HG03045 (cell line): ENCODE measurements around the gene PHACTR1.

Experiments used
- ATAC-seq: cut with Tn5 transposase; IDR thresholded peaks from one replicate; pipeline ENCODE4 v1.9.1; 2021; ENCODE audit warnings: mild to moderate bottlenecking, moderate library complexity; ENCODE audit not compliant: unreplicated experiment

The PHACTR1 gene

DNA sequence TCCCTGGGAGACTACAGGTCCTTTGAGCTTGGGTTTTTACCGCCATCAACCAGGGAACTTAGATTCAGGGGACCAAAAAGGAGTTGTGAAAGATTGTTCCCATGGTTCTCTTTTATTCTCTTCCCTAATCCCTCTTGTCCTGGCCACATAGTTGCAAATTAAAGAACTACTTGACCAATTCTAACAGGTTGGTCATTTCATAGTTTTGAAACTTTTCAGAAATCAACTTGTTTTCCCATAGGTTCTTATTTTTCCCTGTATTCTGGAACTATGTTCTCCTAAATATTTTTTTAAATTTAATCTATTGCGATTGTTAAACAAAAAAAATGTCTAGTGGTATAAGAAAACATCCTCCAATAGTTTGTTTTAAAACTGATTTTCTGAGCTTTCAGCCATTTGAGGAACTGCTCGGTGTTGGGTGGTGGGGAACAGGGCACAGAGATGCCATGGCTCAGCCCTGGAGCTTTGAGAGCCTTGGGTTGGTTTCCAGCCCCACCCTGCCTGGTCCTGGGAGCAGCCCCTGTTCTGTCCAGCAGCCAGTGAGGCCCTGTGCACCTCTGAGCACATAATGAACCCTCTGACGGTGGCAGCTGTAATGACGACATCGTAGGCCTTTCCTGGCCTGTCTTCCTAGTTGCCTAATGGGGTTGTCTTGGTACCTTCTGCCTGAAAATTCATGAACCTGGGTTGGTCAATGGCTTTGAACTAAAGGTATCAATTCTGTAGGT lies 558.3 kb downstream of the PHACTR1 start:
- ATAC-seq: no peak

DNA sequence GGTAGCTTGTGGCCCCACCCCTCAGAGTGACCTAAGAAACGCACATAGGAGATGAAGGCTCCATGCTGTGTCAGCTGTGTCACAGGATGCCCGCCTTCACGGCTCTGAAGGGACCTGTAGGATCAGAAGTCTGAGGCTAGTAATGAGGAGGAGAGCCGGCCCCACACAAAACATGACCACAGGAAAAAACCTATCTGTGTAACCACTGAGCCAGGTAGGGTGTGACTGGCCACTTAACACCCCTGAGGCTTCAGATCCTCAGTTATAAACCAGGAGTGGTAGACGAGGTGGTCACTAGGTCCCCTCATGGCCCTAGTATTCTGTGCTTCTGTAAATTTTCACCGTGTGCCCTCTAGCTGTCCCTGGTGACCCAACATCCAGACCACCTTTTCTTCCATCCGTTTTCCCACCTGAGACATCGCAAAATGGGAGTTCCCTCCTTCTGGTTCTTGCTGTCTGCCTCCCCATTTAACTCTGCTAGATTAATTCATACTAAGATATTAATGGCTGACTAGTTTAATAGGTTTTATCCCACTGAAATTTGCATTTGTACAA lies 558.9 kb downstream of the PHACTR1 start:
- ATAC-seq: no peak

DNA sequence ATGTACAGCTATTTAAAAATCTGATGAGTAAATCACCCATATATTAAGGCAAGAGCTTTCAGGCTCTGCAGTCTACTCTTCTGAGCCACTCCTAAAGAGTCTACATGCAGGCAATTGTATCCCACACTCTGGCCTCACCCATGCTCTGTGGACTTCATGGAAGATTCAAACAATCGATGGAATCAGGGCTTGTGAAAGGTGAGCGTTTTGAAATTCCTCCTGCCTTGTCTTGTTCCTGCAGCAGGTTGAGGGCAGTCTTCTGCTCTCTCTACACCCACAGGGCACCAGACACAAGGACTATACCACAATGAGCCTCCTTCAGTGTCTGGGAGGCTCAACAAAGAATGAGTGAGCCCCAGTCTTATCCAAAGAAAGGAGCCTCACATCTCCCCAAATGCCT lies 560.7 kb downstream of the PHACTR1 start:
- ATAC-seq: no peak

DNA sequence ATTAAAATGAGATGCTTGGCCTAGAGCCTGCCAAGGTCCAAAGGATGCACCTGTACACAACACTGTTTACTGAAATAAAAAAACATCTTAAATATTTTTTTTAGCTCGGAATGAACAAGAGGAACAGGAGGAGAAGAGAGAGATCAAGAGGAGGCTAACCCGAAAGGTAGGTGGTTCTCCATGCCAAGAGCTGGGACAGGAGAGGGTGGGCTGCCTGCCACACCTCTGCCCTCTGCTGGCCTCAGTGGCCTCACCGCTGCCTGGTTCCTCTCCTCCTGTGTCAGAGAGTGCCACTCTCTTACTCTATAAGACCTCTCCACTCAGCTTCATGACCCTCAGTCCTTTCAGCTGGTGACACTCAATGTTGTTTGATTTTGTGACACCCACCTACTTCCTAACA lies 561.6 kb downstream of the PHACTR1 start:
- ATAC-seq: no peak

DNA sequence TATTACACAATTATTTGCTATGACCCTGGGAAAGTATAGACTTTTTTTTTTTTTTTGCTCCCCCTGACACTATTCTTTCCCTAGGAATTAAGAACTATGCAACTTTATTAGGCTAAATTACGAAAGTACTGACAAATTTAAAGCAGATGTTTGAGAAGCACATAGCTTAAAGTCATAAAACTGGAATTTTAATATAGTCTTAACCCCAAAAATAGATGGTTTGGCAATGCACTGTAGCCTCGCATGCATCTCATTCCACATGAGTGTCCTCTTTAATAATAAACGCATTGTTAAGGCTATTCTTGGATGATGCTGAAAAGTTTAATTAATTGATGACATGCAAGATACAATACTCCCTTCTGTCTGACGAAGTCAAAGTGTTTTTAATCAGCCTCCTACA lies 562.4 kb downstream of the PHACTR1 start:
- no peak for ATAC-seq

DNA sequence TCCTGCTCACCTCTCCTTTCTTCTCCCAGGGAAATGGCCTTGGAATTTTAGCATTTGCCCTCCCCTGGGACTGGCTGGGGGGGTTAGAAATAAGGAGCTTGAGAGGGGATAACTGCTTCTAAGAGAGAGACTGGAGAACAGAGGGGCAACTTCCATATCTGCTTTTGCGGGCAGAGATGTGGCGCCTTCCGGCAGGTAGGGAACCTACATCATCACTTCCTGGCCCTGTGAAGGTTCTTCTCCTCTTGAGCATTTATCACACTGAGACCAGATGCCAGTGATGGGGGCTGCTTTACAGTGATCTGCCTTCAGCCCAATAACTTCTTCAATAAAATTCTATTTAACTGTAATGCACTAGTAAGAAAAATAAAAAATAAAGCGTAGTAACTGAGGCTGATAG lies 563.7 kb downstream of the PHACTR1 start:
- no peak for ATAC-seq

DNA sequence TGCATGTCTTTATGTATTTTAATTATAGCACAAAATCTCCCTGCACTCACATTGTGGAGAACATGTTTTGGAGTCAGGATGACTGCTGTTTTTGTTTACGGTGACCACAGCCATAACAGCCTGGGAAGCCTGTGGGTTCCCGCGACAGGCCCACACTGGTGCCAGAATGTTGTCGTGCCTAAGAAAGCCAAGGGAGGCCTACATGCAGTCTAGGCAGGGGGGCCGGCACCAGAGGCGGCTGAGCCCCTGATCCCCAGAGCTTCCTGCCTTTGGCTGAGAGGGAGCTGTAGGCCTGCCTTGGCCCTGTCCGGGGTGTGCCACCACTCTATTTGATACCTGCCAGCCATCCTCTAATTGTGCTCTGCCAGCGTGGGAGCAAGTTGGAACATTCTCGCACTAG lies 565.1 kb downstream of the PHACTR1 start:
- no peak for ATAC-seq

DNA sequence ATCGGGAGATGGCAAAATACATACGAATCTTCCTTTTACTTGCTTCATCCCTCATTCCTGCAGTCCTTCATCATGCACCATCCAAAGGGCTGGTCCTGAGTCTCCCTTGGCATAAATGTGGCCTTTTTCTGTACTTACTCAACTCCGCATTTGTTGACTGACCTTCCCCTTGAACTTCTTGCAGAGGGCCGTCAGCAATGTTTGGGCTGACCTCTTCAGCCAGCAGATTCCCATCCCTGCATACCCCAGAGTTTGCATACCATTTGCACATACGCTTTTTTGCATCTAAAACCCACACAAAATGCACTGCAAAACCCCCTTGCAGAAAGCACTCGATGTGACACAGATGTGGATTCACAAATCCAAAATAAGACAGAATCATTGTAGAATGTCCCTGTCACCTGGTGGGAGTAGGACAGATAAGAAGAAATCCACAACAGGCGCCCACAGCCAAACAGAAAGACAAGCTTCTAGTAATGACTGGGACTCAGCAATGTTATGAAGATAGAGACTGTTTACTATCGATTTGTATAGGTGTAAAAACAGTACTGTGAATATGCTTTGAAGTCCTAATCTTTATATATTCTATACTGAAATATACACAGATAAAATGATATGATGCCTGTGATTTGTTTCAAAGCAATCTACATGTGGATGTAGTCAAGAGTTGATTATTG lies 566.0 kb downstream of the PHACTR1 start:
- no peak for ATAC-seq

DNA sequence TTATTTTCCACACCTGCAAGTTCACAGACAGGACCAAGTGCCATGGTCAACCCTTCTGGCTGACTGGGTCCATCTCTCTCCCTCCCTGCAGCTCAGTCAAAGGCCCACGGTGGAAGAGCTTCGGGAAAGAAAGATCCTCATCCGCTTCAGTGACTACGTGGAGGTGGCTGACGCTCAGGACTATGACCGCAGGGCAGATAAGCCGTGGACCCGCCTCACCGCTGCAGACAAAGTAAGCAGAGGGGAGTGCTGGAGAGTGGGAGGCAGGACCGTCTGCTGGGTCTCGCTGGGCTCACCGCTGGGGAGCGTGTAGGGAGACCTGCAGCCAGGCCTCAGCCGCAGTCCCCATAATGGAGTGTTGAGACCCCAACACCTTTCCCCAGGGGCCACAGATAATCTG lies 566.8 kb downstream of the PHACTR1 start:
- no peak for ATAC-seq

DNA sequence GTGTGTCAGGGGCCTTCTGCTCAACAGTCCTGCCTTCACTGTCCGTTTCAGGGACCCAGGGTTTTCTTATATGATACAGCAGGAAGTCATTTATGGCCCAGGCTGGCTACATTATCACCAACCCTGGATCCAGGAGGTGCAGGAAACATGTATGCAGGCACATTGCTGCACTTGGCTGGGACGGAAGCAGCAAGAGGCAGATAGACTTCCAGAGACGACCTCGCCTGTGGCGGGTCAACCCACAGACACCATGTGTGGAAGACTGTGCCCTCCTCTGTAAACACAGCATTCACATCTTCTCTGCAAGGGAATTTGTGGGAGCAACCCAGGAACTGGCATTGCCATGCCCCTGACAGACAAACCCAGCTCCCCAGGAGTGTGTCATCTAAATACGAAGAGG lies 568.1 kb downstream of the PHACTR1 start:
- ATAC-seq: no peak

DNA sequence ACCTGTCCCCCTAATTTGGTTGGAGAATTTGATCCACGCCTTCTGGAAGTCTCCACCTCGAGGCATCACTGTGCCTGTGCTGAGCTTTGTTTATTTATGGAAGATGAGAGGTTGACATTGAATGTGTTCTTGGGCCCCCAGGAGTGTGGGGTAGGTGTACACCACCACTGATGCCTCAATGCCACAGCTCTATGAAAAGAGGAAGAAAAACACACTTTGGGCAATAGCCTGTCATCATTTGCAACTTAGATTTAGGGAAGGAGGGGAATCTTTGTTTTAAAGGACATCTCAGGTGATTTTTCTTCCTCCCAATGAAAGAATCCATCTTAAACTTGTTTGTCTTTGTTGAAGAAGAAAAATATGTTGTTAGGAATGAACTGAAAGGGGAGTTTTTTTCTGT lies 569.1 kb downstream of the PHACTR1 start:
- ATAC-seq: no peak

DNA sequence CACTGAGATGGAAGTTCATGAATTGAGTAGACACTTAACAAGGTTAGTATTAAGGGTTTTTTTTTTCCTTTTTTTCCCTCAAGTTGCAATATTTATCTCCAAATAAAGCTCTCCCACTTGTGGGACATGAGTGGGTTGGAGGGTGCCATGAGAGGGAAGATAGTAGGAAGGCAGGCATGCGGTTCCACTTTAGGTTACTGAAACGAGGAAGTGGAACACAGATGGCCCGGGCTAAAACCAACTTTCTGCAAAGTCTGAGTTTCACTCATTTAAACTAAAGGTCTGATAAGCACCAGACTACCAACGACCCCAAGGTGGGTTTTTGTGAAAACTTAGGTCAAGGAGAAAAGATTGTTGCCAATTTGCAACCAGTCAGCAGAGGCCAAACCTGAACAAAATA lies 569.6 kb downstream of the PHACTR1 start:
- no peak for ATAC-seq

DNA sequence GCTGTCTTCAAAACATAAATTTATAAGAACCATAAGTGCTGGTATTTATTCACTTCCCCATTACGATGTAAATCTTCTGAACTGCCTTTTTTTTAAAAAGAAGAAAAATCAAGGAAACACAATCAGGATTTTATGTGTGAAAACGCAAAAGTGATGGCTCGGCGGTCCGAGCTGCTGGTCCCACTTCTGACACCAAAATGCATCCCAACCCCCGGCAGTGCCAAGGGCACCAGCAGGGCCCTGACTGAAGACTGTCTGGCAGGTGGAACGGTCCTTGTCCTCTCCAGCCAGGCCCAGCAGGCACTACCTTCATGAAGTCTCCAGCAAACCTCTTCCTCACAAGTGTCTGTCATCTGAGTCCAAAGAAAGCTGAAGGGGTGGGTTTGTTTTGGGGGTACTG lies 570.5 kb downstream of the PHACTR1 start:
- ATAC-seq: no peak

DNA sequence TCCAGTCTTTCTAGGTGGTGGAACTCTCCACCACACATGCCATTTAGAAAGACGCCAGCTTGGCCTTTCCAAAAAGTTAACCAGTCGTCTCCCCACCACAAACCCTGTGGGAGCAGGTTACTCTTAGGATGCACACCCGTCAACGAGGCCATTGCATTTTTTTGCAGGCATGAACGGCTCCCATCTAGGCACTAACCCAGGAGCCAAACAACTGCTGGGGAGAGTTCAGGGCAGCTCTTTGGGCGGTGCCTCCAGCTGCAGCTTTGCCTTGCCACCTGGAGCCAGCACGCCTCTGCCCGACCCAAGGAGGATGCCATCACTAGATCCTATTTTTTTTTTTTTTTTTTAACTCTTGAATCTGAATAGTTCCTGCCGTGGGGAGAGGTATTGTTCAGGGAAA lies 571.9 kb downstream of the PHACTR1 start:
- no peak for ATAC-seq

DNA sequence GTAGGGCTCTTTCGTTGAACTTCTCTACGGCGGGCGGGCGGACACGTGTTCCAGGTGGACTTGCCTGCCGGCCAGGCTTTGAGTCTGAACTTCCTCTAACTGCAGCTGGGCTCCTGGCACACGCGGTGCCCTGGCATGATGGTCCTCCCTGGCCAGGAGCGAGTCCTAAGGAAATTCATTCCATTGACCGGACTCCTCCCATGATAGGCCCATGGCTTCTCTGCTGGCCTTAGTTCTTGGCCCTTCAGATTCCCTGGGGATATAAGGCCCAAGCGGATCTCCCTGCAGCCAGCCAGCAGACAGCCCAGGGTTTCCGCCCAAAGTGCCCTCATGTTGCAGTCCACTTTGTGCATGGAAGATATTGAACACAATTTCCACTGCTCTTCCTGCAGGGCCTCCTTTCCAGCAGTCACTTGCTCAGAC lies 572.4 kb downstream of the PHACTR1 start:
- ATAC-seq: no peak

DNA sequence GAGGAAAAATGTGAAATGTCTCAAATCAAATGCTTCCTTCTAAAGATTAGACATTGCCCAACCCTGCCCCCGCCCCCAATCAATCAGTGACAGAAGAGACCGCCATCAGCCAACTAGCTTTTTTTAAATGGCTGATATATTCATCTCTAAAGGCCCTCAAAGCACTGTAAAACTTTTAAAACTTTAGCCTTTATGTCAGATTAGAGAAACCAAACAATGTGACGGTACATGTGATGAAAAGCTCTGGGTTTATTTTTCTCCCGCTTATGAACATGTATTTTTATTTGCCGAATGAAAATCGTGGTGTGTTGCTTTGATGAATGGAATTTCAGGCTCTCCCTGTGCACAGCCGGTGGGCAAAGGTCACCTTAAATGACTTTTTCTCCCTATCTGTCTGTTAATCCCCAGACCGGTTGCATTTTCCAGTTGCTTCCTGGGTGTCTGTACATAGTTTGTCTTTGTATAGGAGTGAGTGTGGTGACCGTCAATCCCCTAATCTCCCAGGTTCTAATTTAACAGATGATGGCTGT lies 573.3 kb downstream of the PHACTR1 start:
- ATAC-seq: no peak

DNA sequence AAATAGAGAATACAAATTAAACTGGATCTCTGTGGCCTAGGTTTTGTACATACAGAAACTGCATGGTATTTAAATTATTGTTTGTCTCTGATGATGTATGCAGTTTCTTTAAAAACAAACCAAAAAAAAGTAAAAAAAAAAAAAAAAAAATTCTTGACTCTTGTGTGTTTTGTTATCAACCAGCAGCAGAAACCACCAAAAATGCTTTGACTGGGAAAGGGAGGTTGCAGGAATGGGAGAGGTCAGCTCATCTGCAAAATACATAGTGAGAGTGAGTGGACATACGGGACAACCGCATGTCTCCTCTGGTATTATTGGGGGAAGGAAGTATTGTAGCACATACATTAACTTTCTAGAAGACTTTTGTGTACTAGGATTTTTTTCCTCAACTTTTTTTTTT lies 573.8 kb downstream of the PHACTR1 start:
- no peak for ATAC-seq

DNA sequence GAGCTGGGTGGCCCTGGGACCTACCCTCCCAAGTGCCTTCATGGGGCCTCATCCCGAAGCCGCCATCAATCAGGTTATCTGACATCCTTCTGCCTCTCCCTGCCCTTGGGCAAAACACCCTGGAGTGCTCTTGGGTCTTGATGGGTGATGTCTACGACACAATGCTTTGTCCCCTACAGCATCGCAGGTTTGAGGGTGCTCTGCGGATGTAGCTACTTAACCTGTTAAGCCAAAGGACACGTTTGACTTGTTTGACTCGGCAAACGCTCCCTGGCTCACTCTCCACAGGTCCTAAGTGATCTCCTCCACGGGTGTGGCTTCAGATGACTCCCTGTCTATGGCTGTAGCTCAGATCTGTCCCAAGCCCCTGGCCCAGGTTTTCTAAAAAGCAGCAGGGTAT lies 576.2 kb downstream of the PHACTR1 start:
- ATAC-seq: no peak

DNA sequence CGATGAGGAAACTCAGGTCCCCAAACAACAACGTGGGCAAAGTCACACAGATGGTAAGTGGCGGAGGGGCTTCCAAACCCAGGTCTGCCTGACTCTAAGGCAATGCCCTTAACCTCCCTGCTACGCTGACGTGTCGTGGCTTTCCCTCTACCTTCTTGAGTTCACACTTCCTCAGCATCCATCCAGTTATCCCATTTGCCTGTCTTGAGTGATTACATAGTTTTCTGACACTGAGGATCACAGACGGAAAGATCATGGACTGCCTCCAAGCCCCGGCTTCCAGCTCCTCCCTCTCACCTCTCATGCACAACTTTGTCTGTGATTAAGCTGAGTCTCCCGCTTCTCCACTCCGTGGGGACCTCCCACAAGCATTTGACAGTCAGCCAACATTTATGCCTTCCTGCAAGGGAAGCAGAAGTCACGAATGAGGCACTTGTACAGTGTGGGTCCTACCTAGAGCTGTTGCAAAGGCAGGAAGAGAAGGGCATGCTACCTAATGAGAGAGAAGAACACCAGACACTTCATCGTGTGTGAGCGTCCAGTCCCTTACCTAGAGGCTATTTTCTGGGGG lies 578.0 kb downstream of the PHACTR1 start:
- ATAC-seq: no peak

DNA sequence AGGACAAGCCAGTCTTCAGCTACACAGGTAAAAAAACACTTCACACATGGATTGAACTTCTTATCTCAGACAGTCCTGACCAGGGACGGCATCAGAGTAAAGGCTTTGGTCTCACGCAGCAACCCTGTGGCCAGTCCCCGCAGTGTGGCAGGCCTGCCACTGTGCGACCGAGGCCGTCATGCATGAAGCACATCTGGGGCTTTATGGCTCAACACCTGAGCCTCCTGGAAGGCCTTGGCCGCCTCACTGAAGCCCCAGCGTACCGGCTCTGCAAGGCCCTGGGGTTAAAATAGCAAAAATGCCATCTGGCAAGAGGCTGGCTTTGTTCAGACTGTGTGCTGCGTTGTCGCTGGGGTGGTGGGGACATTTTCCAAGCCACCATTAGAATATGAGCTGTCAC lies 579.0 kb downstream of the PHACTR1 start:
- ATAC-seq: no peak

DNA sequence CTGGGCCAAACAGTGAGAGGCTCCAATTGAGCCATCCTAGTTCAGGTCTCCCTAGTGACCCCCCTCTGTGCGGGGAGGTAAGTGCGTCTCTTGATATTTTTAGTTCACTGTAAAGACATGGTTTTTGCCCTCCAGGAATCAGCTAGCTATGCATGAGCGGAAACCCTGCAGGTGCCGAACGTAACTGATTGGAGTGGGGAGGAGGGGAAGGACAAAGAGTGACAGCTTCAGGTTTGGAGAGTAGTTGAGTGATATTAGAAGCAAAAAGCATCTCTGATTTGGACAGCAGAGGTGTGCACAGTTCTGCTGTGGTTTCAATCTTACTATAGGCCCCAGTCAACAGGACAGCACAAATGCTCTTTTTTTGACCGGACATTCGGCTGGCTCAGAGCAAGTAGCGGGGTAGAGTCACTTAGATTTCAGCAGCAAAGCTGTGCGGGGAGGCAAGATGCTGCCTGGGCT lies 580.0 kb downstream of the PHACTR1 start:
- no peak for ATAC-seq

DNA sequence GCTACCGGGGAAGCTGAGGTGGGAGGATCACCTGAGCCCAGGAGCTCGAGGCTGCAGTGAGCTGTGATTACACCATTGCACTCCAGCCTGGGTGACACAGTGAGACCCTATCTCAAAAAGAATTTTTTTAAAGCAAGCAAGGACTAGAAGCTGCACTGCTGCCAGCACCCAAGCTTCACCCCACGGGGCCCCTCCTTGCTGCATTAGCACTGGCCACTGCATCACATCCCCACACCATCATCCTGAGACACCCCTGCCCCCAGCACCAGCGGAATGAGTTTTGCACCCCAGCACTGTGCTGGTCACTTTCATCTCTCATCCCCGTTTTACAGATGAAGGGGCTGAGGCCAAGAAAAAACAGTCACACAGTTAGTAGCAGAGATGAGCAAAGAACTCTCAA lies 580.8 kb downstream of the PHACTR1 start:
- no peak for ATAC-seq
